IMR-90 (cell line): ENCODE measurements around the gene MYO1H. TPM values are rescaled to one million over a fixed set of nuclear protein-coding genes. Genes with fewer than 3 reads are reported as not detected.

Experiments
- ATAC-seq: fragments of 200-7000 bp; cut with Tn5 transposase; 2 replicates; pipeline ENCODE4 v1.9.1; 2020; ENCODE audit warnings: low read depth, mild to moderate bottlenecking, moderate library complexity
- BruUV-seq: library from RNA; stranded (reverse); fragments of 400-500 nt; replicated peaks from 2 replicates; lab custom pipeline; 2021; lab: Mats Ljungman, UMichigan
- CTCF ChIA-PET: fragments of 300-600 bp; formaldehyde crosslinking; extraction: SDS; loops from one replicate; lab custom pipeline; 2021; ENCODE audit warnings: antibody characterized with exemption; lab: Yijun Ruan, JAX
- POLR2A ChIA-PET: fragments of 300-600 bp; sonication (Branson Sonifier 250); formaldehyde crosslinking; loops from one replicate; lab custom pipeline; 2022; ENCODE audit warnings: antibody characterized with exemption; ENCODE audit not compliant: unreplicated experiment; lab: Charles Lee
- DNase-seq: peaks from one replicate; pipeline ENCODE4 v3.0.0; 2013
- H2AFZ ChIP-seq: replicated peaks from 2 replicates; pipeline ENCODE3; 2013; ENCODE audit warnings: low read length, mild to moderate bottlenecking; ENCODE audit not compliant: poor library complexity
- H2AK5ac ChIP-seq: 2 replicates; pipeline ENCODE4 v1.6.1; 2013; ENCODE audit warnings: low read depth, low read length, inconsistent platforms
- H2AK9ac ChIP-seq: replicated peaks from 2 replicates; pipeline ENCODE3; 2013; ENCODE audit warnings: mild to moderate bottlenecking, low read depth, low read length, moderate library complexity; ENCODE audit not compliant: poor library complexity
- H2BK120ac ChIP-seq: 2 replicates; pipeline ENCODE4 v1.6.1; 2013; ENCODE audit warnings: low read depth, low read length, inconsistent platforms
- H2BK15ac ChIP-seq: 3 replicates; pipeline ENCODE4 v1.6.1; 2013; ENCODE audit warnings: low read depth, low read length, inconsistent platforms
- H2BK20ac ChIP-seq: 2 replicates; pipeline ENCODE4 v1.6.1; 2013; ENCODE audit warnings: low read depth, mild to moderate bottlenecking, inconsistent platforms, low read length, moderate library complexity
- H2BK5ac ChIP-seq: 2 replicates; pipeline ENCODE4 v1.6.1; 2013; ENCODE audit warnings: mild to moderate bottlenecking, low read depth, low read length, inconsistent platforms; ENCODE audit not compliant: poor library complexity, severe bottlenecking
- H3K14ac ChIP-seq: replicated peaks from 2 replicates; pipeline ENCODE4 v1.6.1; 2013; ENCODE audit warnings: low read depth, low read length, inconsistent platforms
- H3K18ac ChIP-seq: 2 replicates; pipeline ENCODE4 v1.6.1; 2013; ENCODE audit warnings: low read depth, low read length, control low read depth
- H3K23ac ChIP-seq: 2 replicates; pipeline ENCODE4 v1.6.1; 2013; ENCODE audit warnings: low read depth, low read length, inconsistent platforms
- H3K27ac ChIP-seq: 2 replicates; pipeline ENCODE4 v1.5.1; 2013; ENCODE audit warnings: mild to moderate bottlenecking, control low read depth, low read length; ENCODE audit not compliant: insufficient read depth
- H3K27me3 ChIP-seq: 2 replicates; pipeline ENCODE4 v1.6.1; 2013; ENCODE audit warnings: low read length; ENCODE audit not compliant: control insufficient read depth, insufficient read depth
- H3K36me3 ChIP-seq: 2 replicates; pipeline ENCODE4 v1.6.1; 2013; ENCODE audit warnings: low read length, mixed read lengths; ENCODE audit not compliant: control insufficient read depth, insufficient read depth
- H3K4ac ChIP-seq: 2 replicates; pipeline ENCODE4 v1.6.1; 2013; ENCODE audit warnings: low read depth, low read length, inconsistent platforms
- H3K4me1 ChIP-seq: 2 replicates; pipeline ENCODE4 v1.6.1; 2013; ENCODE audit warnings: low read length, mixed read lengths; ENCODE audit not compliant: control insufficient read depth, insufficient read depth
- H3K4me2 ChIP-seq: 2 replicates; pipeline ENCODE4 v1.6.1; 2013; ENCODE audit warnings: low read depth, mild to moderate bottlenecking, control low read depth, low read length, moderate library complexity
- H3K4me3 ChIP-seq: 2 replicates; pipeline ENCODE4 v1.5.1; 2013; ENCODE audit warnings: low read depth, mild to moderate bottlenecking, control low read depth, low read length, moderate library complexity; ENCODE audit not compliant: insufficient read depth
- H3K56ac ChIP-seq: 2 replicates; pipeline ENCODE4 v1.6.1; 2013; ENCODE audit warnings: low read length, inconsistent platforms; ENCODE audit not compliant: insufficient read depth; ENCODE audit errors: extremely low read depth
- H3K79me1 ChIP-seq, 2 experiments: 2 replicates each; pipeline ENCODE4 v1.6.1; 2013; ENCODE audit warnings: low read length in 2 of 2, inconsistent platforms in 1 of 2, low read depth in 1 of 2
- H3K9ac ChIP-seq: 2 replicates; pipeline ENCODE4 v1.6.1; 2013; ENCODE audit warnings: low read depth, low read length, control low read depth
- H3K9me1 ChIP-seq: 2 replicates; pipeline ENCODE4 v1.6.1; 2013; ENCODE audit warnings: low read length, inconsistent platforms; ENCODE audit not compliant: insufficient read depth
- H3K9me3 ChIP-seq: 2 replicates; pipeline ENCODE4 v1.6.1; 2013; ENCODE audit warnings: low read length; ENCODE audit not compliant: control insufficient read depth, insufficient read depth
- H4K20me1 ChIP-seq: 2 replicates; pipeline ENCODE4 v1.6.1; 2013; ENCODE audit warnings: low read length, inconsistent platforms; ENCODE audit not compliant: insufficient read depth
- H4K5ac ChIP-seq: 2 replicates; pipeline ENCODE4 v1.6.1; 2013; ENCODE audit warnings: mild to moderate bottlenecking, low read depth, low read length, control low read depth
- H4K8ac ChIP-seq, 2 experiments: 2 replicates each; pipeline ENCODE4 v1.6.1; 2013; ENCODE audit warnings: low read depth in 2 of 2, low read length in 2 of 2, control low read depth in 1 of 2, inconsistent platforms in 1 of 2
- H4K91ac ChIP-seq: 2 replicates; pipeline ENCODE4 v1.6.1; 2013; ENCODE audit warnings: low read depth, low read length, inconsistent platforms; ENCODE audit not compliant: insufficient read depth
- BHLHE40 ChIP-seq: fragments of 150-350 bp; IDR thresholded peaks from 2 replicates; pipeline ENCODE4 v1.6.1; 2016; ENCODE audit warnings: mild to moderate bottlenecking, low read depth, low read length
- CEBPB ChIP-seq: IDR thresholded peaks from 2 replicates; pipeline ENCODE4 v1.6.1; 2012; ENCODE audit warnings: low read depth, low read length, improper control_type of control experiment
- CHD1 ChIP-seq: IDR thresholded peaks from 2 replicates; pipeline ENCODE4 v1.6.1; 2012; ENCODE audit warnings: low read depth, low read length, improper control_type of control experiment
- CTCF ChIP-seq: conservative IDR thresholded peaks from 2 replicates; pipeline ENCODE4 v1.5.1; 2012; ENCODE audit warnings: mild to moderate bottlenecking, low read depth, low read length, improper control_type of control experiment
- ELK1 ChIP-seq: fragments of 150-350 bp; IDR thresholded peaks from 2 replicates; pipeline ENCODE4 v1.6.1; 2016; ENCODE audit warnings: low read depth, mild to moderate bottlenecking, low read length, moderate library complexity, borderline replicate concordance
- FOS ChIP-seq: fragments of 150-350 bp; IDR thresholded peaks from 2 replicates; pipeline ENCODE4 v1.6.1; 2016; ENCODE audit warnings: low read depth, low read length
- MAFK ChIP-seq: IDR thresholded peaks from 2 replicates; pipeline ENCODE4 v1.6.1; 2012; ENCODE audit warnings: low read depth, low read length, improper control_type of control experiment
- MAZ ChIP-seq: IDR thresholded peaks from 2 replicates; pipeline ENCODE4 v1.6.1; 2012; ENCODE audit warnings: low read depth, mild to moderate bottlenecking, low read length, improper control_type of control experiment, moderate library complexity, borderline replicate concordance
- MXI1 ChIP-seq: IDR thresholded peaks from 2 replicates; pipeline ENCODE4 v1.6.1; 2012; ENCODE audit warnings: low read depth, mild to moderate bottlenecking, low read length, moderate library complexity, borderline replicate concordance
- NFE2L2 ChIP-seq: fragments of 150-350 bp; IDR thresholded peaks from 2 replicates; pipeline ENCODE4 v1.6.1; 2016; ENCODE audit warnings: low read depth, mild to moderate bottlenecking, low read length
- POLR2A ChIP-seq: IDR thresholded peaks from 2 replicates; pipeline ENCODE4 v1.6.1; 2012; ENCODE audit warnings: mild to moderate bottlenecking, low read depth, low read length
- RAD21 ChIP-seq: IDR thresholded peaks from 2 replicates; pipeline ENCODE4 v1.6.1; 2012; ENCODE audit warnings: low read length, improper control_type of control experiment
- RCOR1 ChIP-seq: IDR thresholded peaks from 2 replicates; pipeline ENCODE4 v1.6.1; 2012; ENCODE audit warnings: mild to moderate bottlenecking, low read length, improper control_type of control experiment; ENCODE audit not compliant: insufficient replicate concordance
- RFX5 ChIP-seq: IDR thresholded peaks from 2 replicates; pipeline ENCODE4 v1.8.0; 2012; ENCODE audit warnings: low read depth, mild to moderate bottlenecking, low read length, moderate library complexity
- SMC3 ChIP-seq: fragments of 150-350 bp; IDR thresholded peaks from 2 replicates; pipeline ENCODE4 v1.6.1; 2016; ENCODE audit warnings: low read depth, mild to moderate bottlenecking, antibody characterized with exemption, low read length, moderate library complexity
- WGBS, 2 experiments: methylation state at CpG; one replicate each; pipeline versions ENCODE4 v1.1.5 to v1.1.7; 2013; ENCODE audit warnings: missing lambda C conversion rate in 2 of 2; ENCODE audit not compliant: insufficient read length in 1 of 2; ENCODE audit errors: extremely low coverage in 2 of 2; 5-methylcytosine and 5-hydroxymethylcytosine counted together
- dilution Hi-C: fragments of 300-500 bp; cut with HindIII; formaldehyde crosslinking; loops from one replicate; pipeline ENCODE4 v1.14.3; 2018; ENCODE audit warnings: low sequenced_read_pairs; ENCODE audit not compliant: unreplicated experiment
- in situ Hi-C: fragments of 300-500 bp; cut with MboI; formaldehyde crosslinking; loops from 3 replicates; pipeline ENCODE4 v1.14.3; 2019; ENCODE audit warnings: low sequenced_read_pairs, inconsistent platforms, mixed read lengths
- intact Hi-C: fragments of 100-400 bp; cut with micrococcal nuclease; formaldehyde crosslinking; loops from 2 replicates; pipeline ENCODE4 v1.10.0; 2022
- polyA plus RNA-seq, 3 experiments: library from polyadenylated mRNA; depleted of rRNA; stranded (reverse); fragments of >200 nt; gene quantifications; 2 replicates each; pipeline ENCODE4 v1.2.3, GENCODE V29; 2012; ENCODE audit warnings: low replicate concordance in 1 of 3
- total RNA-seq: library from RNA; depleted of rRNA; stranded (reverse); fragments of >200 nt; gene quantifications from 2 replicates; pipeline ENCODE4 v1.2.3, GENCODE V29; 2012
- TF ChIP-seq, protein P1 (sequence below): fragments of 150-350 bp; IDR thresholded peaks from 2 replicates; pipeline ENCODE4 v1.6.1; 2017; ENCODE audit warnings: mild to moderate bottlenecking, antibody characterized with exemption, low read length, low read depth

MYO1H gene
- total and polyA plus RNA-seq, 2 of the 4 experiments (the other 2 are of a cell fraction), result not detected

GRCh38 chr12:109494348-109494881 is 146.7 kb downstream of the MYO1H start:
- Histone ChIP-seq H3K56ac (no peak overlapping the region), H3K79me1 (peaks cover 0 to 3% of the 10 kb centered on the region in 2 experiments; a peak in 1 of 4 replicates), H2BK15ac (no peak overlapping the region), H3K9me1 (no peaks in the 10 kb centered on the region), H4K91ac (no peak overlapping the region), H2AK9ac (no peak overlapping the region), H3K4me3 (no peak overlapping the region), H2BK20ac (no peak overlapping the region), H4K8ac (no peak overlapping the region), H2BK120ac (no peak overlapping the region), H3K9ac (no peak overlapping the region), H2BK5ac (no peak overlapping the region), H4K5ac (no peak overlapping the region), H3K4me1 (peaks cover 2% of the 10 kb centered on the region; the same call in 1 of the 2 replicates), H3K36me3 (peaks cover 45% of the 10 kb centered on the region), H3K27ac (no peak overlapping the region), H2AFZ (no peak overlapping the region), H3K23ac (no peak overlapping the region), H3K18ac (no peak overlapping the region), H2AK5ac (no peak overlapping the region), H3K4me2 (no peak overlapping the region), H3K4ac (no peak overlapping the region), H3K27me3 (no peaks in the 10 kb centered on the region), H3K9me3 (no peaks in the 10 kb centered on the region), H3K14ac (no peak overlapping the region), H4K20me1 (no peaks in the 10 kb centered on the region)
- POLR2A ChIA-PET, result no interaction called here
- CTCF ChIA-PET, result no interaction called here
- in situ Hi-C loops (no loop called here), intact Hi-C loops (no loop called here), dilution Hi-C loops (no loop called here)
- WGBS, 2 experiments, result 71% methylated on average over 2 of the region's 7 CpGs; no CpG with 5 or more reads in 1 of the 2 experiments
- DNase-seq (no peak), ATAC-seq (no peak)
- BruUV-seq, result no TSS peak
- no peak for TF ChIP-seq RAD21
- TF ChIP-seq FOS, result no peak
- no peak for TF ChIP-seq RFX5
- TF ChIP-seq BHLHE40, result no peak
- TF ChIP-seq NFE2L2, result no peak
- TF ChIP-seq MAZ, result no peak
- no peak for TF ChIP-seq POLR2A
- TF ChIP-seq CTCF, result no peak
- TF ChIP-seq CEBPB, result no peak
- TF ChIP-seq, protein P1, sequence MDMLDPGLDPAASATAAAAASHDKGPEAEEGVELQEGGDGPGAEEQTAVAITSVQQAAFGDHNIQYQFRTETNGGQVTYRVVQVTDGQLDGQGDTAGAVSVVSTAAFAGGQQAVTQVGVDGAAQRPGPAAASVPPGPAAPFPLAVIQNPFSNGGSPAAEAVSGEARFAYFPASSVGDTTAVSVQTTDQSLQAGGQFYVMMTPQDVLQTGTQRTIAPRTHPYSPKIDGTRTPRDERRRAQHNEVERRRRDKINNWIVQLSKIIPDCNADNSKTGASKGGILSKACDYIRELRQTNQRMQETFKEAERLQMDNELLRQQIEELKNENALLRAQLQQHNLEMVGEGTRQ, result no peak
- TF ChIP-seq MXI1, result no peak
- no peak for TF ChIP-seq MAFK
- no peak for TF ChIP-seq RCOR1
- TF ChIP-seq CHD1, result no peak
- no peak for TF ChIP-seq SMC3
- TF ChIP-seq ELK1, result no peak
